Erythroblast (primary cell): ENCODE results near the gene DGAT2.

ENCODE experiments used
- GATA1 ChIP-seq: IDR thresholded peaks from 2 replicates; pipeline ENCODE4 v1.6.1; 2011; ENCODE audit warnings: low read depth, mild to moderate bottlenecking, control low read depth, low read length, moderate library complexity
- POLR2A ChIP-seq: IDR thresholded peaks from 2 replicates; pipeline ENCODE4 v1.6.1; 2011; ENCODE audit warnings: mild to moderate bottlenecking, low read length

DNA sequence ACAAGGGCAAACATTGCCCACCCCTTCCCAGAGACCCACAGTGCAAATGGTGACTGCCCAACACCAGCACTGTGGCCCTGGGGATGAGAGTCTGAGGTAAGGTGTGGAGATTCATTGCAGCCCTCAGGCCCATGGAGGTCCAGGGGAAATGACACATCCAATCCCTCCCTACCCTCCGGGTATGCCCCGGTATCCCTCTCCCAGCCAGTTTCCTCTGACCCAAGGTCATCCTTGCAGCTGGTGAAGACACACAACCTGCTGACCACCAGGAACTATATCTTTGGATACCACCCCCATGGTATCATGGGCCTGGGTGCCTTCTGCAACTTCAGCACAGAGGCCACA lies 27.5 kb downstream of the DGAT2 start:
- TF ChIP-seq POLR2A (no peak), GATA1 (no peak)
